ENCODE measurements around the gene TIMP3. TPM values are rescaled to one million over a fixed set of nuclear protein-coding genes. Genes with fewer than 3 reads are reported as not detected.

The TIMP3 gene
- total RNA-seq, 1 experiment from 2014 or later: 12.3 TPM

- no peaks in the 10 kb centered on the region for H3K4me1 Mint-ChIP-seq (ENCODE audit: low read depth, unreplicated experiment)
- H3K27ac Mint-ChIP-seq (ENCODE audit: unreplicated experiment): no peak overlapping the region
- no peaks in the 10 kb centered on the region for H3K36me3 Mint-ChIP-seq (ENCODE audit: insufficient read depth, unreplicated experiment)
- TF ChIP-seq CTCF (IDR thresholded peaks at IDR 0.05; ENCODE audit: unreplicated experiment): no peak
- H3K9me3 Mint-ChIP-seq (ENCODE audit: low read depth, unreplicated experiment): no peaks in the 10 kb centered on the region
- no TSS peak for BruUV-seq (replicated peaks)
- CTCF ChIA-PET: no interaction called here
- H3K4me3 Mint-ChIP-seq (ENCODE audit: low read depth, unreplicated experiment): no peak overlapping the region
- DNase-seq: no peak
- intact Hi-C loops (cut with micrococcal nuclease; ENCODE audit: unreplicated experiment): no loop called here
- peaks cover 36% of the 10 kb centered on the region for H3K27me3 Mint-ChIP-seq (ENCODE audit: unreplicated experiment)
Measured at GRCh38 chr22:32903507-32903906, 102.0 kb downstream of the TIMP3 start.

GRCh38 chr22:32904044-32904443 is 102.5 kb downstream of the TIMP3 start:
- no TSS peak for BruUV-seq (replicated peaks)
- no peaks in the 10 kb centered on the region for H3K9me3 Mint-ChIP-seq (ENCODE audit: low read depth, unreplicated experiment)
- no peak overlapping the region for H3K4me3 Mint-ChIP-seq (ENCODE audit: low read depth, unreplicated experiment)
- peaks cover 31% of the 10 kb centered on the region for H3K27me3 Mint-ChIP-seq (ENCODE audit: unreplicated experiment)
- no peaks in the 10 kb centered on the region for H3K4me1 Mint-ChIP-seq (ENCODE audit: low read depth, unreplicated experiment)
- peak; percentile 43 for DNase-seq
- intact Hi-C loops (cut with micrococcal nuclease; ENCODE audit: unreplicated experiment): no loop called here
- CTCF ChIA-PET: no interaction called here
- no peaks in the 10 kb centered on the region for H3K36me3 Mint-ChIP-seq (ENCODE audit: insufficient read depth, unreplicated experiment)
- no peak overlapping the region for H3K27ac Mint-ChIP-seq (ENCODE audit: unreplicated experiment)
- TF ChIP-seq CTCF (IDR thresholded peaks at IDR 0.05; ENCODE audit: unreplicated experiment): no peak

GRCh38 chr22:32905400-32905799 is 103.9 kb downstream of the TIMP3 start:
- no peak for DNase-seq
- Mint-ChIP-seq H3K9me3 (ENCODE audit: low read depth, unreplicated experiment) (no peaks in the 10 kb centered on the region), H3K36me3 (ENCODE audit: insufficient read depth, unreplicated experiment) (no peaks in the 10 kb centered on the region), H3K27me3 (ENCODE audit: unreplicated experiment) (peaks cover 17% of the 10 kb centered on the region), H3K27ac (ENCODE audit: unreplicated experiment) (no peak overlapping the region), H3K4me3 (ENCODE audit: low read depth, unreplicated experiment) (no peak overlapping the region), H3K4me1 (ENCODE audit: low read depth, unreplicated experiment) (no peaks in the 10 kb centered on the region)
- CTCF ChIA-PET: no interaction called here
- TF ChIP-seq CTCF (IDR thresholded peaks at IDR 0.05; ENCODE audit: unreplicated experiment): no peak
- BruUV-seq (replicated peaks): no TSS peak
- intact Hi-C loops (cut with micrococcal nuclease; ENCODE audit: unreplicated experiment): no loop called here

- no peak overlapping the region for H3K27ac Mint-ChIP-seq (ENCODE audit: unreplicated experiment)
- no peak for TF ChIP-seq CTCF (IDR thresholded peaks at IDR 0.05; ENCODE audit: unreplicated experiment)
- intact Hi-C loops (cut with micrococcal nuclease; ENCODE audit: unreplicated experiment): no loop called here
- H3K4me1 Mint-ChIP-seq (ENCODE audit: low read depth, unreplicated experiment): no peaks in the 10 kb centered on the region
- no peaks in the 10 kb centered on the region for H3K36me3 Mint-ChIP-seq (ENCODE audit: insufficient read depth, unreplicated experiment)
- peaks cover 13% of the 10 kb centered on the region for H3K27me3 Mint-ChIP-seq (ENCODE audit: unreplicated experiment)
- H3K4me3 Mint-ChIP-seq (ENCODE audit: low read depth, unreplicated experiment): no peak overlapping the region
- no peak for DNase-seq
- no peaks in the 10 kb centered on the region for H3K9me3 Mint-ChIP-seq (ENCODE audit: low read depth, unreplicated experiment)
- no TSS peak for BruUV-seq (replicated peaks)
- CTCF ChIA-PET: interaction anchor here (0.8 kb wide), 1 partner anchor 10 kb away, joined by 8 read pairs; no protein-coding TSS in a partner anchor
Measured at GRCh38 chr22:32909581-32910428, 108.3 kb downstream of the TIMP3 start.
